HL-60 (cell line): ENCODE results near the gene NRXN2.
"Not testable (repeated sequence)": the region's sequence is repeated elsewhere in the genome, so short reads cannot be mapped to it uniquely, and the experiment has no call there.

ENCODE experiments used
- DNase-seq, 2 experiments: peaks; one replicate each; pipeline ENCODE4 v3.0.0-alpha.2; 2010 to 2020; ENCODE audit warnings: low read depth in 1 of 2, low spot score in 1 of 2
- H3K27ac ChIP-seq: fragments of 250-450 bp; sonication (Bioruptor Pico); replicated peaks from 2 replicates; pipeline ENCODE4 v1.5.1; 2020; ENCODE audit warnings: mild to moderate bottlenecking, moderate library complexity
- H3K27me3 ChIP-seq: fragments of 250-450 bp; sonication (Bioruptor Pico); 2 replicates; pipeline ENCODE4 v1.5.1; 2021; ENCODE audit warnings: mild to moderate bottlenecking, moderate library complexity; ENCODE audit not compliant: insufficient read depth, poor library complexity, severe bottlenecking
- H3K4me3 ChIP-seq: replicated peaks from 2 replicates; pipeline ENCODE4 v1.5.1; 2011; ENCODE audit warnings: mild to moderate bottlenecking, control low read depth, low read length; ENCODE audit not compliant: insufficient read depth
- CTCF ChIP-seq: IDR thresholded peaks from one replicate; pipeline ENCODE4 v1.5.1; 2011; ENCODE audit warnings: low read length, control low read depth, inconsistent platforms; ENCODE audit not compliant: insufficient read depth
- GABPA ChIP-seq: IDR thresholded peaks from 2 replicates; pipeline ENCODE4 v1.6.1; 2012; ENCODE audit warnings: low read depth
- POLR2AphosphoS5 ChIP-seq: IDR thresholded peaks from 2 replicates; pipeline ENCODE4 v1.6.1; 2012; ENCODE audit warnings: low read depth
- REST ChIP-seq: IDR thresholded peaks from 2 replicates; pipeline ENCODE4 v1.6.1; 2012; ENCODE audit warnings: low read depth; ENCODE audit not compliant: insufficient replicate concordance
- SPI1 ChIP-seq: IDR thresholded peaks from 2 replicates; pipeline ENCODE4 v1.6.1; 2012; ENCODE audit warnings: low read depth, mild to moderate bottlenecking, borderline replicate concordance

NRXN2 gene

GRCh38 chr11:64705501-64705900 lies 17.5 kb downstream of the NRXN2 start:
- DNase-seq, result no peak
- TF ChIP-seq SPI1, result no peak
- TF ChIP-seq POLR2AphosphoS5, result no peak
- no peak for TF ChIP-seq CTCF
- no peak for TF ChIP-seq REST
- TF ChIP-seq GABPA, result no peak
- Histone ChIP-seq H3K27ac (no peak overlapping the region), H3K4me3 (no peak overlapping the region), H3K27me3 (peaks cover 2% of the 10 kb centered on the region)

GRCh38 chr11:64703048-64703447 lies 19.9 kb downstream of the NRXN2 start:
- H3K27ac ChIP-seq, result no peak overlapping the region
- no peak for TF ChIP-seq POLR2AphosphoS5
- DNase-seq, result no peak
- no peak overlapping the region for H3K4me3 ChIP-seq
- H3K27me3 ChIP-seq, result no peaks in the 10 kb centered on the region

- not testable (repeated sequence) for H3K27ac ChIP-seq, DNase-seq, H3K27me3 ChIP-seq, H3K4me3 ChIP-seq
These were observed 21.0 kb downstream of the NRXN2 start for GRCh38 chr11:64701956-64702355.

GRCh38 chr11:64698427-64698826 lies 24.6 kb downstream of the NRXN2 start:
- TF ChIP-seq GABPA, result no peak
- no peak for TF ChIP-seq SPI1
- TF ChIP-seq CTCF, result no peak
- TF ChIP-seq POLR2AphosphoS5, result no peak
- TF ChIP-seq REST, result no peak
- Histone ChIP-seq H3K27ac (no peak overlapping the region), H3K27me3 (peaks cover 4% of the 10 kb centered on the region), H3K4me3 (no peak overlapping the region)
- DNase-seq, result no peak

- no peak overlapping the region for H3K4me3 ChIP-seq
- TF ChIP-seq SPI1, result no peak
- TF ChIP-seq GABPA, result no peak
- TF ChIP-seq CTCF, result no peak
- no peak for TF ChIP-seq POLR2AphosphoS5
- peak; percentile 56 for TF ChIP-seq REST
- no peak overlapping the region for H3K27ac ChIP-seq
- peaks cover 8% of the 10 kb centered on the region for H3K27me3 ChIP-seq
- DNase-seq, result no peak
These were observed 25.2 kb downstream of the NRXN2 start for GRCh38 chr11:64697663-64698375.
